Right lobe of liver (tissue), 4 donors: ENCODE data around the gene THY1.

ENCODE experiments used
- CTCF ChIP-seq, 4 donors: fragments of 200-600 bp in 3 of 4; fragments of 450-650 bp in 1 of 4; IDR thresholded peaks; one replicate each; pipeline versions ENCODE4 v1.5.1 to v1.8.0; 2016 to 2022; ENCODE audit warnings: antibody characterized with exemption in 4 of 4, mild to moderate bottlenecking in 2 of 4
- POLR2A ChIP-seq: fragments of 450-650 bp; IDR thresholded peaks from one replicate; pipeline ENCODE4 v1.6.1; 2017; ENCODE audit warnings: antibody characterized with exemption, mild to moderate bottlenecking
- donor health status: DM: no; HTN: no; CAD: no.
- donor health status: DM: no; HTN: no; CAD: no.
- donor health status: DM: no; HTN: yes; CAD: no.

GRCh38 chr11:119424775-119425174 lies 1.8 kb upstream of the THY1 start:
- TF ChIP-seq CTCF (IDR thresholded peaks at IDR 0.05) (no peak), POLR2A (no peak)
